ENCODE results near the gene PRSS23.

PRSS23 gene

GRCh38 chr11:86799680-86800075 is 664 bp upstream of the PRSS23 start:
- peak overlapping the region; percentile 72 for H3K4me3 ChIP-seq (ENCODE audit: low read depth, low read length)
- no peak for TF ChIP-seq CTCF (IDR thresholded peaks at IDR 0.05; ENCODE audit: low read depth, low read length)

DNA sequence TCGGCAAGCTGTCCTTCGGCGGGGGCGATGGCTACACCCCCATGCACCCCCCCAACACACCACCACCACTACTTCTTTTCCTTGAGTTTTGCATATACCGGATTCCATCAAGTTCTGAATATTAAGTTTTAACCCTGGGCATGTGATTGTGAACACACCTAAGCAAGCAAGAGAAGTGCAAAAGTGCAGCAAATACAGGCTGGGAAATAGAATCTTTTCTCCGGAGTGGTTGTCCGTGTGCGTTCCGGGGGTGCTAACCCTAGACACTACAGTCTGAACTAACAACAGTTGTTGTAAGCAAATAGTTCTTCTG is 574 bp downstream of the PRSS23 start:
- peak overlapping the region; percentile 72 for H3K4me3 ChIP-seq (ENCODE audit: low read depth, low read length)
- no peak for TF ChIP-seq CTCF (IDR thresholded peaks at IDR 0.05; ENCODE audit: low read depth, low read length)

DNA sequence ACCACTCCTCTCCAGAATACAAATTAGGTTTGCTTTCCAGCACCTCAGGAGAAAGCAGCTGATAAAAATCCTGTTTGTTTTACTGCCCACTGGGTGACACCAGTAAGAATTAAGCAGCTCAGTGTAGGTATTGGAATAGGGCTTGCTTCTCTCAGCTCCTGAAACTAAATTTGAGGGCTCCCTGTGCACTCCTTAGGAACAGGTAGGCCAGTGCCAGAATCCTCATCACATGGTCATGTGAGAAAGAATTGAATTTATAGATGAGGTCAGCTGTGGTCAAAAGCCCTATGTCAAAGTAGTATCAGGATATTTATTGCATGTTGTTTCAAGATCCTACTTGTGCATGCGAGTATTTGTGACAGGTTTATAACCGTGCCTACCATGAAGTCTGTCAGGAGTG is 1.0 kb downstream of the PRSS23 start:
- no peak for TF ChIP-seq CTCF (IDR thresholded peaks at IDR 0.05; ENCODE audit: low read depth, low read length)
- H3K4me3 ChIP-seq (ENCODE audit: low read depth, low read length) = peak overlapping the region; percentile 72

DNA sequence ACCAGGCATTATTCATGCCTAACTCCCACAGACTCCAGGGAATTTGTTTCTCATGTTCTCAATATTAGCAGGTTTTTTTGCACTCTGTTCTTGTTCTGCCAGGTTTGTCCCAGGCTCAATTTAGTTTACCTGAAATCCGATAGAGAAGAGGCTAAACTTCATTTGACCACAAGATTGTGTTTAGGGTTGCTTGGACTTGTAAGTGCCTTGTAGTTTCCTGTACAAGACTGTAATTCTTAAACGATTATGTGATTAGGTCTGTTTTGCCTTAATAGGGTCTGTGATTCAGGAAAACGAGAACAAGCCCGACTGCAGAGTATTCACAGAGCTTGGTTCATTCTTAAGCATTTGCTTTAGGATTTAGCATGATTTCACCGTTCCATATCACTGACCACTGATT is 1.8 kb downstream of the PRSS23 start:
- H3K4me3 ChIP-seq (ENCODE audit: low read depth, low read length) = peak overlapping the region; percentile 72

GRCh38 chr11:86802601-86803051 is 2.3 kb downstream of the PRSS23 start:
- peak overlapping the region; percentile 72 for H3K4me3 ChIP-seq (ENCODE audit: low read depth, low read length)
- TF ChIP-seq CTCF (IDR thresholded peaks at IDR 0.05; ENCODE audit: low read depth, low read length) = peak; percentile 41; the same call in 1 of the 2 replicates

More for the DNA sequence above, 1.8 kb downstream of the PRSS23 start:
- no peak for TF ChIP-seq CTCF (IDR thresholded peaks at IDR 0.05; ENCODE audit: low read depth, low read length)

DNA sequence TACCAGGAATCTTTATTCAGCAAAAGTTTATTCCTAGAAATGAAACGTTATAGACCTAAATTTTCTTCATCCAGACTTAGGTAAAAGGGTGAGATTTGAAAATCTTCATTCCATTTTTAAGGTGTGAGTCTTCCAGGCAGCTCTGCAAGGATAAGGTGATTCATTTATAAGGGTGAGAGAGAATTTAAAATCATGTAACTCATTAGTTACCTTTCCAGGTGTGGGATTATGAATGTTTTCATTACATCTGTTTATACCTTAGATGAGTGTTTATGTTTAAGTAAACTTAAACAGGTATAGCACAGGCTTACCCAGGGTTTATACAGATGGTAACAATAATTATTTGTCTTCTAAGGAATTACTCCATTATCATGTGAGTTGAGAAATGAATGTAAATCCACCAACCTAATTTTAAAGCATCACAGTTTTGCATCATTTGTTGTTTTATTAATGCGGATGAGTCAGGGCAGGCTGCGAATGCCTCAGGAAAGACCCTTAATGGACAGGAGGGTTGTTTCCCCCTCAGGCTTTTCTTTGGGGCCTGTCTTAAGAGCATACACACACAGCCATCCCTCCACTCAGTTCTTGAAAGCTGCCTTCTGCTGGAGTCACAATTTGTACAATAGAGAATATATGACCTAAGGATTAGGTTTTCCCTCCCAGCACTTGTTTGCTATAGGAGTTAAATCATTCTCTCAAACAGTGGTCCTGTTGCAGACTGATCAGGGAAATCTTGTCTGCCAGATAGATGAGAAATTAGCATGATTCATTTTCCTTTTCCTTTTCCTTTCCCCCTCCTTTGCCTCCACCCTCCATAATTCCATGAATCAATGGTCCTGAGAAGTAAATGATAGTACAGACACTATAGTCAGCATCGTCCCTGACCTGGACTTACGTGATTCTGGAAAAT is 3.0 kb downstream of the PRSS23 start:
- TF ChIP-seq CTCF (IDR thresholded peaks at IDR 0.05; ENCODE audit: low read depth, low read length) = no peak
- no peak overlapping the region for H3K4me3 ChIP-seq (ENCODE audit: low read depth, low read length)

DNA sequence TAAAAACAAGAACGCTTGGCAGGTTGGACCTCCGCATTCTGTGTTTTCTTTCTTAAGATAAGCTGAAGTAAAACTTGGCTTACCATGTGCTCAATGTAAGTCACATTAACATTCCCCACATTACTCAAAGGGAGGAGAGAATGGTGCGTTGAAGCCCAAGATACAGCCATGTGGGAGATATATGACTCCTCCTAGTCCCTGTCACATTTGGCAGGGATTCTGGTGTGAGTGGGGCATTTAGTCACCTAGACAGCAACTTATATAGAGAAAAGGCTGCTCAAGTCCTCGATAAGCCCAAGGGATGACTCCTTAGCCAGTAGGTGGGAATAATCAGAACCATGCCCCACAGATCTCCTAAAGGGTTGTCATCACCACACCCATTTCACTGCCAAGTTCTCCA is 4.6 kb downstream of the PRSS23 start:
- no peak overlapping the region for H3K4me3 ChIP-seq (ENCODE audit: low read depth, low read length)
- no peak for TF ChIP-seq CTCF (IDR thresholded peaks at IDR 0.05; ENCODE audit: low read depth, low read length)

All from WI38 (cell line).